NCI-H345 (cell line): ENCODE measurements around the gene RBBP6.
"Not testable (repeated sequence)": the region's sequence is repeated elsewhere in the genome, so short reads cannot be mapped to it uniquely, and the experiment has no call there.

Experiments used
- DNase-seq: peaks from one replicate; lab custom pipeline; 2025; lab: John Stamatoyannopoulos, UW

Gene RBBP6

GRCh38 chr16:24539295-24539849 lies at the start of gene RBBP6:
Gene RBBP6, plus strand, starts transcription at chr16:24539566. Its CDS starts 1,061 bp downstream, at chr16:24540627.
- peak; percentile 97 for DNase-seq

- DNase-seq, result no peak
Measured at GRCh38 chr16:24490866-24491265, 48.5 kb upstream of the RBBP6 start.

GRCh38 chr16:24491731-24492130 lies 47.6 kb upstream of the RBBP6 start:
- DNase-seq, result no peak

- no peak for DNase-seq
Measured at GRCh38 chr16:24493821-24494220, 45.5 kb upstream of the RBBP6 start.

GRCh38 chr16:24495207-24495606 lies 44.2 kb upstream of the RBBP6 start:
- not testable (repeated sequence) for DNase-seq

- no peak for DNase-seq
Measured at GRCh38 chr16:24497440-24497839, 41.9 kb upstream of the RBBP6 start.

- DNase-seq, result no peak
Measured at GRCh38 chr16:24499193-24499814, 40.1 kb upstream of the RBBP6 start.

GRCh38 chr16:24504472-24505345 lies 34.7 kb upstream of the RBBP6 start:
- DNase-seq, result peak; percentile 73

GRCh38 chr16:24505959-24506358 lies 33.4 kb upstream of the RBBP6 start:
- DNase-seq, result no peak

- DNase-seq, result peak; percentile 12
Measured at GRCh38 chr16:24507959-24508480, 31.3 kb upstream of the RBBP6 start.

GRCh38 chr16:24508614-24509013 lies 30.8 kb upstream of the RBBP6 start:
- no peak for DNase-seq

GRCh38 chr16:24509536-24509935 lies 29.8 kb upstream of the RBBP6 start:
- DNase-seq, result no peak

GRCh38 chr16:24511174-24511573 lies 28.2 kb upstream of the RBBP6 start:
- no peak for DNase-seq

GRCh38 chr16:24511792-24512191 lies 27.6 kb upstream of the RBBP6 start:
- no peak for DNase-seq

- DNase-seq, result no peak
Measured at GRCh38 chr16:24514096-24514495, 25.3 kb upstream of the RBBP6 start.

GRCh38 chr16:24515186-24515585 lies 24.2 kb upstream of the RBBP6 start:
- no peak for DNase-seq

GRCh38 chr16:24516900-24517669 lies 22.3 kb upstream of the RBBP6 start:
- peak; percentile 88 for DNase-seq

- no peak for DNase-seq
Measured at GRCh38 chr16:24518498-24518897, 20.9 kb upstream of the RBBP6 start.

- no peak for DNase-seq
Measured at GRCh38 chr16:24520983-24521382, 18.4 kb upstream of the RBBP6 start.

- DNase-seq, result no peak
Measured at GRCh38 chr16:24522751-24523150, 16.6 kb upstream of the RBBP6 start.

GRCh38 chr16:24523569-24523968 lies 15.8 kb upstream of the RBBP6 start:
- DNase-seq, result no peak
